Right lobe of liver (tissue), 4 donors: ENCODE measurements around the gene TMEM131L.

Source experiments
- CTCF ChIP-seq, 4 donors: fragments of 200-600 bp in 3 of 4; fragments of 450-650 bp in 1 of 4; IDR thresholded peaks; one replicate each; pipeline versions ENCODE4 v1.5.1 to v1.8.0; 2016 to 2022; ENCODE audit warnings: antibody characterized with exemption in 4 of 4, mild to moderate bottlenecking in 2 of 4
- POLR2A ChIP-seq: fragments of 450-650 bp; IDR thresholded peaks from one replicate; pipeline ENCODE4 v1.6.1; 2017; ENCODE audit warnings: antibody characterized with exemption, mild to moderate bottlenecking
- donor health status: DM: no; HTN: no; CAD: no.
- donor health status: DM: no; HTN: no; CAD: no.
- donor health status: DM: no; HTN: yes; CAD: no.

GRCh38 chr4:153592064-153592463 lies 125.9 kb downstream of the TMEM131L start:
- TF ChIP-seq CTCF (IDR thresholded peaks at IDR 0.05): no peak
- TF ChIP-seq POLR2A: no peak
